ENCODE data around the gene RNF31. TPM values are rescaled to one million over a fixed set of nuclear protein-coding genes. Genes with fewer than 3 reads are reported as not detected.
A peak's percentile ranks its signal among the peaks of the same experiment; 100 is the strongest.

Gene RNF31
- total and polyA plus RNA-seq, 2 of the 13 experiments (the other 11 are each of a cell fraction or from before 2014, with no cell fraction given): 48.2 to 86.8 TPM

DNA sequence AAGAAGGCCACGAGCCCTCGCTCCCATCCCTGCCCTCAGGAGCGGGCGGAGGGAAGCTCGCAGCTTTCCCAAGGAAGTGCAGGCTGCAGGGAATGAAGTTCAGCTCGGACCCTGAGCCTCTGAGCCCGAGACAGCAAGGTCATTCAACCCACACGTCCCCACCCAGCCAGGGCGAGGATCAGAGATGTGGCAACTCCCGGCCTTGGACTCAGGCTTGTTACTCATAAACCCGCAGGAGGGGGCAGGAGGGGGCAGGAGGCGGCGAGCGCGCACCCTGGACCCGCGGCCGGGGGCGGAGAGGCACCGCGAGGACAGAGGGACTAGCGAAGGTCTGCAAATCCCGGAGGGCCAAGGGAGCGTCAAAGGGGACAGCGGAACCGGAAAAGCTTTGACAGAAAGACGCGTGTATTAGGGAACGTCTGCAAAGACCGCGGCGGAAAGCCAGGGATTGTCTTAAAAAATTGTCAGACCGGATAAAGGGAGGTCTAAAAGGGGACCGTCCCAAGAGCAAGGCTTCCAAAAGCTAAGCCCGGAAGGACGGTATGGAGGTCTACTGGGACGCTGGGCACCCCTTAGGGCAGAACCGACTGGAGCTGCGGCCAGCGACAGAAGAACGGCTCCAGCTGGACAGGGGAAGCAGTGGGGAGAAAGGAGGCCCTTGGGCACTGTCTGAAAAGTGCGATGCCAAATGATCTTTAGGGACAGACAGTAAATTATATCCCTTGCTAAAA is 33.3 kb upstream of the RNF31 start (continued):
- TF ChIP-seq, protein P1, sequence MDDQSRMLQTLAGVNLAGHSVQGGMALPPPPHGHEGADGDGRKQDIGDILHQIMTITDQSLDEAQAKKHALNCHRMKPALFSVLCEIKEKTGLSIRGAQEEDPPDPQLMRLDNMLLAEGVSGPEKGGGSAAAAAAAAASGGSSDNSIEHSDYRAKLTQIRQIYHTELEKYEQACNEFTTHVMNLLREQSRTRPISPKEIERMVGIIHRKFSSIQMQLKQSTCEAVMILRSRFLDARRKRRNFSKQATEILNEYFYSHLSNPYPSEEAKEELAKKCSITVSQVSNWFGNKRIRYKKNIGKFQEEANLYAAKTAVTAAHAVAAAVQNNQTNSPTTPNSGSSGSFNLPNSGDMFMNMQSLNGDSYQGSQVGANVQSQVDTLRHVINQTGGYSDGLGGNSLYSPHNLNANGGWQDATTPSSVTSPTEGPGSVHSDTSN (CRISPR knock-in tag; IDR thresholded peaks at IDR 0.05; ENCODE audit: borderline replicate concordance): peak; percentile 2; the same call in 1 of the 2 replicates
- peak; percentile 95 for TF ChIP-seq ZNF160 (CRISPR knock-in tag; IDR thresholded peaks at IDR 0.05)
- TF ChIP-seq RORA (CRISPR knock-in tag; IDR thresholded peaks at IDR 0.05): no peak
- TF ChIP-seq USF2 (IDR thresholded peaks at IDR 0.05; ENCODE audit: low read depth, low read length): no peak
- no peak; the same call in 1 of the 2 replicates for TF ChIP-seq USF2 (CRISPR knock-in tag; IDR thresholded peaks at IDR 0.05; ENCODE audit: borderline replicate concordance)
- TF ChIP-seq ZNF264 (CRISPR knock-in tag; IDR thresholded peaks at IDR 0.05): peak; percentile 97
- TF ChIP-seq ZNF792 (CRISPR knock-in tag; IDR thresholded peaks at IDR 0.05): peak; percentile 99
- peak; percentile 91 for TF ChIP-seq ZNF225 (CRISPR knock-in tag; IDR thresholded peaks at IDR 0.05)
- TF ChIP-seq, protein P2, sequence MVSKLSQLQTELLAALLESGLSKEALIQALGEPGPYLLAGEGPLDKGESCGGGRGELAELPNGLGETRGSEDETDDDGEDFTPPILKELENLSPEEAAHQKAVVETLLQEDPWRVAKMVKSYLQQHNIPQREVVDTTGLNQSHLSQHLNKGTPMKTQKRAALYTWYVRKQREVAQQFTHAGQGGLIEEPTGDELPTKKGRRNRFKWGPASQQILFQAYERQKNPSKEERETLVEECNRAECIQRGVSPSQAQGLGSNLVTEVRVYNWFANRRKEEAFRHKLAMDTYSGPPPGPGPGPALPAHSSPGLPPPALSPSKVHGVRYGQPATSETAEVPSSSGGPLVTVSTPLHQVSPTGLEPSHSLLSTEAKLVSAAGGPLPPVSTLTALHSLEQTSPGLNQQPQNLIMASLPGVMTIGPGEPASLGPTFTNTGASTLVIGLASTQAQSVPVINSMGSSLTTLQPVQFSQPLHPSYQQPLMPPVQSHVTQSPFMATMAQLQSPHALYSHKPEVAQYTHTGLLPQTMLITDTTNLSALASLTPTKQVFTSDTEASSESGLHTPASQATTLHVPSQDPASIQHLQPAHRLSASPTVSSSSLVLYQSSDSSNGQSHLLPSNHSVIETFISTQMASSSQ (IDR thresholded peaks at IDR 0.05; ENCODE audit: low read depth): peak; percentile 98
- TF ChIP-seq, protein P2 (CRISPR knock-in tag; IDR thresholded peaks at IDR 0.05; ENCODE audit: borderline replicate concordance): peak; percentile 100
- no peak; the same call in 1 of the 2 replicates for TF ChIP-seq RFX5 (IDR thresholded peaks at IDR 0.05; ENCODE audit: low read depth, low read length)
- TF ChIP-seq TERF1 (CRISPR knock-in tag; IDR thresholded peaks at IDR 0.05): no peak; the same call in 1 of the 2 replicates
- TF ChIP-seq HIC2 (CRISPR knock-in tag; IDR thresholded peaks at IDR 0.05; ENCODE audit: low read depth): peak; percentile 93
- no peak for TF ChIP-seq ZNF841 (CRISPR knock-in tag; IDR thresholded peaks at IDR 0.05; ENCODE audit: borderline replicate concordance)
- TF ChIP-seq, protein P3, sequence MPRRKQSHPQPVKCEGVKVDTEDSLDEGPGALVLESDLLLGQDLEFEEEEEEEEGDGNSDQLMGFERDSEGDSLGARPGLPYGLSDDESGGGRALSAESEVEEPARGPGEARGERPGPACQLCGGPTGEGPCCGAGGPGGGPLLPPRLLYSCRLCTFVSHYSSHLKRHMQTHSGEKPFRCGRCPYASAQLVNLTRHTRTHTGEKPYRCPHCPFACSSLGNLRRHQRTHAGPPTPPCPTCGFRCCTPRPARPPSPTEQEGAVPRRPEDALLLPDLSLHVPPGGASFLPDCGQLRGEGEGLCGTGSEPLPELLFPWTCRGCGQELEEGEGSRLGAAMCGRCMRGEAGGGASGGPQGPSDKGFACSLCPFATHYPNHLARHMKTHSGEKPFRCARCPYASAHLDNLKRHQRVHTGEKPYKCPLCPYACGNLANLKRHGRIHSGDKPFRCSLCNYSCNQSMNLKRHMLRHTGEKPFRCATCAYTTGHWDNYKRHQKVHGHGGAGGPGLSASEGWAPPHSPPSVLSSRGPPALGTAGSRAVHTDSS (CRISPR knock-in tag; conservative IDR thresholded peaks at IDR 0.05): 0 out of 2 replicates have a peak, but pooled peaks have one; percentile 18

Measured in HepG2 (cell line).